SK-N-SH treated with all-trans-retinoic acid at 6 μM for 48 hours (cell line): Measurements from ENCODE around the gene COG2.

Experiments
- ATAC-seq: fragments of 200-7000 bp; cut with Tn5 transposase; 3 replicates; pipeline ENCODE4 v1.9.1; 2020; ENCODE audit warnings: mild to moderate bottlenecking, moderate library complexity
- ARNTL ChIP-seq: fragments of 450-650 bp; formaldehyde crosslinking; IDR thresholded peaks from 2 replicates; pipeline ENCODE4 v1.5.0; 2020; ENCODE audit warnings: low read depth, mild to moderate bottlenecking, moderate library complexity, borderline replicate concordance
- BACH2 ChIP-seq: fragments of 250-450 bp; sonication (Bioruptor Pico); IDR thresholded peaks from 2 replicates; pipeline ENCODE4 v1.9.0; 2021; ENCODE audit warnings: mild to moderate bottlenecking, borderline replicate concordance
- CSDC2 ChIP-seq: fragments of 250-450 bp; sonication (Bioruptor Pico); IDR thresholded peaks from 2 replicates; pipeline ENCODE4 v1.5.0; 2020; ENCODE audit warnings: mild to moderate bottlenecking, moderate library complexity
- ESRRG ChIP-seq: fragments of 250-450 bp; sonication (Bioruptor Pico); IDR thresholded peaks from 2 replicates; pipeline ENCODE4 v1.6.1; 2021; ENCODE audit warnings: mild to moderate bottlenecking
- GLIS3 ChIP-seq: fragments of 250-450 bp; sonication (Bioruptor Pico); IDR thresholded peaks from 2 replicates; pipeline ENCODE4 v1.5.0; 2020; ENCODE audit warnings: mild to moderate bottlenecking, moderate library complexity
- OSR1 ChIP-seq: fragments of 250-450 bp; sonication (Bioruptor Pico); IDR thresholded peaks from 2 replicates; pipeline ENCODE4 v1.8.0; 2022; ENCODE audit warnings: moderate library complexity, mild to moderate bottlenecking, inconsistent platforms
- PATZ1 ChIP-seq: fragments of 250-450 bp; sonication (Bioruptor Pico); IDR thresholded peaks from 2 replicates; pipeline ENCODE4 v1.8.0; 2020; ENCODE audit warnings: mild to moderate bottlenecking, moderate library complexity, borderline replicate concordance
- POU6F1 ChIP-seq: fragments of 250-450 bp; sonication (Bioruptor Pico); IDR thresholded peaks from 2 replicates; pipeline ENCODE4 v1.8.0; 2021; ENCODE audit warnings: low read depth, mild to moderate bottlenecking, moderate library complexity, borderline replicate concordance
- RARB ChIP-seq: fragments of 250-450 bp; sonication (Bioruptor Pico); IDR thresholded peaks from 2 replicates; pipeline ENCODE4 v1.8.0; 2021; ENCODE audit warnings: mild to moderate bottlenecking, moderate library complexity
- SNAI2 ChIP-seq: fragments of 250-450 bp; sonication (Bioruptor Pico); IDR thresholded peaks from 2 replicates; pipeline ENCODE4 v1.5.0; 2020; ENCODE audit warnings: mild to moderate bottlenecking, moderate library complexity
- TCF4 ChIP-seq: fragments of 250-450 bp; sonication (Bioruptor Pico); IDR thresholded peaks from 2 replicates; pipeline ENCODE4 v1.8.0; 2021; ENCODE audit warnings: mild to moderate bottlenecking, moderate library complexity, borderline replicate concordance
- TOX ChIP-seq: fragments of 250-450 bp; sonication (Bioruptor Pico); IDR thresholded peaks from 2 replicates; pipeline ENCODE4 v1.8.0; 2021; ENCODE audit warnings: mild to moderate bottlenecking, moderate library complexity, borderline replicate concordance
- TSHZ2 ChIP-seq: fragments of 250-450 bp; sonication (Bioruptor Pico); IDR thresholded peaks from 2 replicates; pipeline ENCODE4 v1.5.0; 2020; ENCODE audit warnings: mild to moderate bottlenecking, moderate library complexity
- ZC3H10 ChIP-seq: fragments of 250-450 bp; sonication (Bioruptor Pico); IDR thresholded peaks from 2 replicates; pipeline ENCODE4 v1.5.1; 2021; ENCODE audit warnings: mild to moderate bottlenecking, moderate library complexity
- ZFP3 ChIP-seq: fragments of 250-450 bp; sonication (Bioruptor Pico); IDR thresholded peaks from 2 replicates; pipeline ENCODE4 v1.5.0; 2020; ENCODE audit warnings: mild to moderate bottlenecking, moderate library complexity
- ZFP30 ChIP-seq: fragments of 450-650 bp; formaldehyde crosslinking; IDR thresholded peaks from 2 replicates; pipeline ENCODE4 v1.5.0; 2022; ENCODE audit warnings: mild to moderate bottlenecking, moderate library complexity
- ZNF70 ChIP-seq: fragments of 450-650 bp; formaldehyde crosslinking; IDR thresholded peaks from 2 replicates; pipeline ENCODE4 v1.5.0; 2020; ENCODE audit warnings: mild to moderate bottlenecking, moderate library complexity
- TF ChIP-seq, protein P1 (sequence below): fragments of 250-450 bp; sonication (Bioruptor Pico); IDR thresholded peaks from 2 replicates; pipeline ENCODE4 v1.5.1; 2020; ENCODE audit warnings: low read depth, mild to moderate bottlenecking, moderate library complexity

The COG2 gene

DNA sequence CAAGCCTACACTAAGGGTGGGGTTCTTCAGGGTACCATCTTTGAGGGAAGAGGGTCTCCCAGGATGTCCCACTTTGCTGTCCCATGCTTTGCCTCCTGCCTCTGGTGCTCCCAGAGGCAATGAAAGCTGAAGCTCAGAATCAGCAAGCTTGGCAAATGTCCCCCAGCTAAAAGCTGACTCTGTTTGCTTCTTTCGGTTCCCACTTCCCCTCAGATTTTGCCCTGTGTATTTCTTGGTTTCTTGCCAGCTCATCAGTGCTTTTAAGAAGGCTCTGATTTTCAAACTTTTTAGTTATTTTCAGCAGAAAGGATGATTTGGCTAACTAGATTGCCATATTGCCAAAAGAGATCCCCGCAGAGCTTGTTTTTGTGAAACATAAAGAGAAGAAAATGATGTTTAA, 33.1 kb upstream of the COG2 start:
- no peak for ATAC-seq
- TF ChIP-seq SNAI2 (CRISPR knock-in tag) = no peak
- TF ChIP-seq ESRRG = no peak
- TF ChIP-seq ZFP30 (CRISPR knock-in tag) = no peak
- no peak for TF ChIP-seq ZNF70 (CRISPR knock-in tag)
- TF ChIP-seq TSHZ2 (CRISPR knock-in tag) = no peak
- no peak for TF ChIP-seq PATZ1
- no peak for TF ChIP-seq ZFP3 (CRISPR knock-in tag)

DNA sequence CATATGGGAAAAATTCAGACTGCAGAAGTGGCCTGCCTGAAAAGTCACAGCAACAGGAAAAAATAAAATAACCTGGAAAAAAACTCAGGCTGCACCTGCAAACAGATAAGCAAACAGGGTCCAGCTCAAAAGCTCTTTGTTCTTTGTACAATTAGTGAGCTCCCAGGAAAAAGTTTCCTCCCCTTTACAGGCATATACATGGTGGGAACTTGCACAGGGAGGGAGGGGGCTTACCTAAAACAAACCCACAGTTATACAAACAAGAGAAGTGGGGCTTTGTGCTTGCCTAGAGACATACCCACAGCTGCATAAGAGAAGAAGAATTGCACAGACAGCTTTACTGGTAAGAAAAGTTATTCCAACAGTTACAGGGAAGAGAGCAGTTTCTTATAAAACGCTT, 31.7 kb upstream of the COG2 start:
- TF ChIP-seq PATZ1 (no peak), ZC3H10 (CRISPR knock-in tag) (no peak), TSHZ2 (CRISPR knock-in tag) (no peak), TCF4 (CRISPR knock-in tag) (no peak), CSDC2 (CRISPR knock-in tag) (no peak), ZFP30 (CRISPR knock-in tag) (no peak), ARNTL (CRISPR knock-in tag) (no peak), BACH2 (no peak), RARB (CRISPR knock-in tag) (no peak), TOX (CRISPR knock-in tag) (no peak), POU6F1 (CRISPR knock-in tag) (no peak), ZFP3 (CRISPR knock-in tag) (no peak)
- TF ChIP-seq, protein P1, sequence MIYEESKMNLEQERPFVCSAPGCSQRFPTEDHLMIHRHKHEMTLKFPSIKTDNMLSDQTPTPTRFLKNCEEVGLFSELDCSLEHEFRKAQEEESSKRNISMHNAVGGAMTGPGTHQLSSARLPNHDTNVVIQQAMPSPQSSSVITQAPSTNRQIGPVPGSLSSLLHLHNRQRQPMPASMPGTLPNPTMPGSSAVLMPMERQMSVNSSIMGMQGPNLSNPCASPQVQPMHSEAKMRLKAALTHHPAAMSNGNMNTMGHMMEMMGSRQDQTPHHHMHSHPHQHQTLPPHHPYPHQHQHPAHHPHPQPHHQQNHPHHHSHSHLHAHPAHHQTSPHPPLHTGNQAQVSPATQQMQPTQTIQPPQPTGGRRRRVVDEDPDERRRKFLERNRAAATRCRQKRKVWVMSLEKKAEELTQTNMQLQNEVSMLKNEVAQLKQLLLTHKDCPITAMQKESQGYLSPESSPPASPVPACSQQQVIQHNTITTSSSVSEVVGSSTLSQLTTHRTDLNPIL (CRISPR knock-in tag) = no peak
- ATAC-seq = no peak

- no peak for ATAC-seq
- TF ChIP-seq OSR1 (CRISPR knock-in tag) (no peak), GLIS3 (CRISPR knock-in tag) (no peak), TCF4 (CRISPR knock-in tag) (no peak), TSHZ2 (CRISPR knock-in tag) (no peak), SNAI2 (CRISPR knock-in tag) (no peak), ZNF70 (CRISPR knock-in tag) (no peak)
- TF ChIP-seq, protein P1 (CRISPR knock-in tag) = no peak
- TF ChIP-seq, all 23 proteins: peak for 0
Measured at GRCh38 chr1:230611128-230611877, 31.0 kb upstream of the COG2 start.
